GM23338 (cell line): ENCODE results near the gene GRID1. TPM values are rescaled to one million over a fixed set of nuclear protein-coding genes. Genes with fewer than 3 reads are reported as not detected.

ENCODE experiments used
- ATAC-seq: fragments of 200-7000 bp; cut with Tn5 transposase; 3 replicates; pipeline ENCODE4 v1.9.1; 2020
- DNase-seq: peaks from one replicate; pipeline ENCODE4 v3.0.0-alpha.2; 2015; ENCODE audit warnings: low spot score
- H2AFZ ChIP-seq: fragments of 200-600 bp; sonication (generic); 2 replicates; pipeline ENCODE4 v1.8.0; 2016; ENCODE audit warnings: antibody characterized with exemption, mild to moderate bottlenecking, moderate library complexity
- H3F3A ChIP-seq: fragments of 200-600 bp; sonication (generic); replicated peaks from 2 replicates; pipeline ENCODE4 v1.8.0; 2017; ENCODE audit warnings: antibody characterized with exemption, mixed run types, low read depth
- H3K27ac ChIP-seq: fragments of 200-600 bp; sonication (generic); 2 replicates; pipeline ENCODE4 v1.6.1; 2016; ENCODE audit warnings: low read depth
- H3K27me3 ChIP-seq: fragments of 200-600 bp; sonication (generic); 2 replicates; pipeline ENCODE4 v1.8.0; 2016; ENCODE audit warnings: mild to moderate bottlenecking, mixed run types, moderate library complexity; ENCODE audit not compliant: insufficient read depth
- H3K36me3 ChIP-seq: fragments of 200-600 bp; sonication (generic); 2 replicates; pipeline ENCODE4 v1.8.0; 2016; ENCODE audit warnings: mild to moderate bottlenecking; ENCODE audit not compliant: insufficient read depth
- H3K4me1 ChIP-seq: fragments of 200-600 bp; sonication (generic); 2 replicates; pipeline ENCODE4 v1.8.0; 2016; ENCODE audit warnings: mild to moderate bottlenecking, moderate library complexity; ENCODE audit not compliant: insufficient read depth
- H3K4me2 ChIP-seq: fragments of 200-600 bp; sonication (generic); 2 replicates; pipeline ENCODE4 v1.7.1; 2017; ENCODE audit warnings: mixed run types
- H3K4me3 ChIP-seq: fragments of 200-600 bp; sonication (generic); 2 replicates; pipeline ENCODE4 v1.6.1; 2016; ENCODE audit warnings: mixed run types
- H3K79me2 ChIP-seq: fragments of 200-600 bp; sonication (generic); replicated peaks from 2 replicates; pipeline ENCODE4 v1.8.0; 2017; ENCODE audit warnings: mild to moderate bottlenecking; ENCODE audit not compliant: insufficient read depth
- H3K9me2 ChIP-seq: fragments of 200-600 bp; sonication (generic); 2 replicates; pipeline ENCODE4 v1.8.0; 2017; ENCODE audit not compliant: insufficient read depth
- H4K20me1 ChIP-seq: fragments of 200-600 bp; sonication (generic); replicated peaks from 2 replicates; pipeline ENCODE4 v1.8.0; 2017; ENCODE audit warnings: mild to moderate bottlenecking; ENCODE audit not compliant: insufficient read depth
- H3K27ac Mint-ChIP-seq: 2 replicates; pipeline ENCODE4 v1.8.0; 2020; ENCODE audit warnings: inconsistent platforms, mild to moderate bottlenecking, moderate library complexity, mixed read lengths
- H3K27me3 Mint-ChIP-seq: 3 replicates; pipeline ENCODE4 v1.8.0; 2022; ENCODE audit warnings: low read depth, mild to moderate bottlenecking, moderate library complexity, mixed read lengths, inconsistent platforms; ENCODE audit not compliant: insufficient read depth, poor library complexity
- H3K36me3 Mint-ChIP-seq: 3 replicates; pipeline ENCODE4 v1.8.0; 2021; ENCODE audit warnings: low read depth, mild to moderate bottlenecking, inconsistent platforms, moderate library complexity, mixed read lengths
- H3K4me1 Mint-ChIP-seq: 3 replicates; pipeline ENCODE4 v1.8.0; 2020; ENCODE audit warnings: mild to moderate bottlenecking, inconsistent platforms, mixed read lengths
- H3K4me3 Mint-ChIP-seq: 3 replicates; pipeline ENCODE4 v1.8.0; 2021; ENCODE audit warnings: moderate library complexity, mild to moderate bottlenecking, inconsistent platforms, mixed read lengths
- H3K9me3 Mint-ChIP-seq: 3 replicates; pipeline ENCODE4 v1.8.0; 2020; ENCODE audit warnings: moderate library complexity, mild to moderate bottlenecking, inconsistent platforms, mixed read lengths
- CREB1 ChIP-seq: fragments of 250-450 bp; sonication (Bioruptor Pico); IDR thresholded peaks from 2 replicates; pipeline ENCODE4 v1.5.0; 2020; ENCODE audit warnings: low read depth, mild to moderate bottlenecking, moderate library complexity
- CTCF ChIP-seq, 2 experiments: fragments of 200-600 bp in 1 of 2; sonication (generic) in 1 of 2; conservative IDR thresholded peaks; 2 replicates each; pipeline versions ENCODE4 v1.5.1 to v1.6.1; 2016 to 2017; ENCODE audit warnings: antibody characterized with exemption in 2 of 2, low read depth in 2 of 2, mild to moderate bottlenecking in 2 of 2, moderate library complexity in 1 of 2
- ETS1 ChIP-seq: IDR thresholded peaks from 2 replicates; pipeline ENCODE4 v1.6.1; 2016; ENCODE audit warnings: antibody characterized with exemption
- EZH2 ChIP-seq: fragments of 200-600 bp; sonication (generic); IDR thresholded peaks from one replicate; pipeline ENCODE4 v1.8.0; 2017; ENCODE audit warnings: antibody characterized with exemption, mild to moderate bottlenecking, low read depth; ENCODE audit not compliant: unreplicated experiment
- EZH2phosphoT487 ChIP-seq: fragments of 200-600 bp; sonication (generic); IDR thresholded peaks from one replicate; pipeline ENCODE4 v1.8.1; 2018; ENCODE audit warnings: antibody characterized with exemption; ENCODE audit not compliant: unreplicated experiment
- JUNB ChIP-seq: IDR thresholded peaks from one replicate; pipeline ENCODE4 v1.6.1; 2016; ENCODE audit warnings: antibody characterized with exemption; ENCODE audit not compliant: unreplicated experiment
- NANOG ChIP-seq: IDR thresholded peaks from 2 replicates; pipeline ENCODE4 v1.6.1; 2016; ENCODE audit warnings: antibody characterized with exemption, borderline replicate concordance
- POLR2AphosphoS5 ChIP-seq: IDR thresholded peaks from 2 replicates; pipeline ENCODE4 v1.6.1; 2016; ENCODE audit warnings: antibody characterized with exemption, low read depth
- REST ChIP-seq: IDR thresholded peaks from one replicate; pipeline ENCODE4 v1.6.1; 2018; ENCODE audit warnings: antibody characterized with exemption; ENCODE audit not compliant: unreplicated experiment
- STAT1 ChIP-seq: IDR thresholded peaks from one replicate; pipeline ENCODE4 v1.6.1; 2016; ENCODE audit warnings: antibody characterized with exemption; ENCODE audit not compliant: unreplicated experiment
- ZNF114 ChIP-seq: fragments of 250-450 bp; sonication (Bioruptor Pico); IDR thresholded peaks from 2 replicates; pipeline ENCODE4 v1.5.0; 2020; ENCODE audit warnings: mild to moderate bottlenecking, moderate library complexity
- ZNF331 ChIP-seq: fragments of 250-450 bp; sonication (Bioruptor Pico); IDR thresholded peaks from 2 replicates; pipeline ENCODE4 v1.5.0; 2020; ENCODE audit warnings: low read depth, mild to moderate bottlenecking, moderate library complexity
- ZNF462 ChIP-seq: fragments of 250-450 bp; sonication (Bioruptor Pico); IDR thresholded peaks from 2 replicates; pipeline ENCODE4 v1.5.0; 2020; ENCODE audit warnings: mild to moderate bottlenecking, moderate library complexity
- polyA plus RNA-seq: library from polyadenylated mRNA; unstranded; fragments of >200 nt; fragmentation: Nextera tagmentation; extraction: Ambion mirVana; gene quantifications from 2 replicates; pipeline ENCODE4 v1.2.1, GENCODE V29; 2016
- total RNA-seq: library from RNA; depleted of rRNA; stranded (reverse); fragments of >200 nt; shearing (Covaris generic); gene quantifications from 2 replicates; pipeline ENCODE4 v1.2.3, GENCODE V29; 2014

Gene GRID1
- total and polyA plus RNA-seq, 2 experiments from 2014 or later: 0.14 to 0.15 TPM

GRCh38 chr10:86403183-86403797, 36.7 kb upstream of the GRID1 start:
- peak overlapping the region; percentile 97 for H3K4me2 ChIP-seq
- no peak for TF ChIP-seq JUNB
- no peak for TF ChIP-seq ZNF114 (CRISPR knock-in tag)
- no peak for TF ChIP-seq ZNF331 (CRISPR knock-in tag)
- no peak for TF ChIP-seq EZH2phosphoT487
- no peak for TF ChIP-seq POLR2AphosphoS5
- no peak for TF ChIP-seq ETS1
- TF ChIP-seq EZH2: no peak
- TF ChIP-seq CTCF (conservative IDR thresholded peaks at IDR 0.05; ENCODE audit: low read depth in 2 of 2): no peak
- no peak for TF ChIP-seq NANOG
- TF ChIP-seq CREB1: no peak
- TF ChIP-seq STAT1: no peak
- TF ChIP-seq REST: no peak
- no peak for TF ChIP-seq ZNF462 (CRISPR knock-in tag)
- no peaks in the 10 kb centered on the region; the same call in 1 of the 2 replicates for H4K20me1 ChIP-seq
- H3K4me1 ChIP-seq: peaks cover 18% of the 10 kb centered on the region
- peaks cover 42% of the 10 kb centered on the region for H3K27me3 Mint-ChIP-seq
- no peak overlapping the region for H3K4me3 ChIP-seq
- peaks cover 46% of the 10 kb centered on the region for H3K27me3 ChIP-seq
- DNase-seq (no peak), ATAC-seq (no peak)
- peak overlapping the region; percentile 72; the same call in 1 of the 2 replicates for H2AFZ ChIP-seq
- no peak overlapping the region for H3K27ac ChIP-seq
- no peaks in the 10 kb centered on the region; the same call in 1 of the 2 replicates for H3K36me3 ChIP-seq
- H3K79me2 ChIP-seq: no peaks in the 10 kb centered on the region
- no peaks in the 10 kb centered on the region for H3K9me2 ChIP-seq
- H3K9me3 Mint-ChIP-seq: no peaks in the 10 kb centered on the region
- peaks cover 19% of the 10 kb centered on the region for H3K4me1 Mint-ChIP-seq
- H3F3A ChIP-seq: peaks cover 6% of the 10 kb centered on the region; the same call in 1 of the 2 replicates
- H3K4me3 Mint-ChIP-seq: no peak overlapping the region
- H3K27ac Mint-ChIP-seq: no peak overlapping the region
- no peaks in the 10 kb centered on the region; the same call in 2 of the 3 replicates for H3K36me3 Mint-ChIP-seq
